Neural progenitor cell (in vitro differentiated cells): ENCODE data around the gene PHB1. TPM values are rescaled to one million over a fixed set of nuclear protein-coding genes. Genes with fewer than 3 reads are reported as not detected.
"Not testable (repeated sequence)": the region's sequence is repeated elsewhere in the genome, so short reads cannot be mapped to it uniquely, and the experiment has no call there.

Experiments
- DNase-seq: peaks from one replicate; pipeline ENCODE4 v3.0.0-alpha.2; 2016; ENCODE audit warnings: low spot score
- H2AFZ ChIP-seq: fragments of 200-600 bp; sonication (generic); replicated peaks from 2 replicates; pipeline ENCODE4 v1.6.1; 2016; ENCODE audit warnings: antibody characterized with exemption
- H3F3A ChIP-seq: fragments of 200-600 bp; sonication (generic); 2 replicates; pipeline ENCODE4 v1.6.1; 2016; ENCODE audit warnings: antibody characterized with exemption, low read depth
- H3K27ac ChIP-seq: fragments of 200-600 bp; sonication (generic); 2 replicates; pipeline ENCODE4 v1.5.1; 2016; ENCODE audit warnings: mild to moderate bottlenecking
- H3K27me3 ChIP-seq: fragments of 200-600 bp; sonication (generic); 2 replicates; pipeline ENCODE4 v1.6.1; 2016; ENCODE audit warnings: mild to moderate bottlenecking, moderate library complexity
- H3K36me3 ChIP-seq: fragments of 200-600 bp; sonication (generic); 2 replicates; pipeline ENCODE4 v1.5.1; 2016
- H3K4me1 ChIP-seq: fragments of 200-600 bp; sonication (generic); 2 replicates; pipeline ENCODE4 v1.6.1; 2016; ENCODE audit warnings: mixed run types
- H3K4me2 ChIP-seq: fragments of 200-600 bp; sonication (generic); 2 replicates; pipeline ENCODE4 v1.6.1; 2016
- H3K4me3 ChIP-seq: fragments of 200-600 bp; sonication (generic); 2 replicates; pipeline ENCODE4 v1.5.1; 2016
- H3K79me2 ChIP-seq: fragments of 200-600 bp; sonication (generic); 2 replicates; pipeline ENCODE4 v1.6.1; 2016; ENCODE audit warnings: low read depth
- H3K9ac ChIP-seq: fragments of 200-600 bp; sonication (generic); 2 replicates; pipeline ENCODE4 v1.6.1; 2016
- H3K9me3 ChIP-seq: fragments of 200-600 bp; sonication (generic); 2 replicates; pipeline ENCODE4 v1.5.1; 2016; ENCODE audit warnings: low read depth
- H4K20me1 ChIP-seq: fragments of 200-600 bp; sonication (generic); 2 replicates; pipeline ENCODE4 v1.6.1; 2016; ENCODE audit warnings: low read depth
- H3K27ac Mint-ChIP-seq: 3 replicates; pipeline ENCODE4 v1.8.0; 2021; ENCODE audit warnings: mixed read lengths
- H3K27me3 Mint-ChIP-seq: 2 replicates; pipeline ENCODE4 v1.8.0; 2022; ENCODE audit warnings: low read depth, mild to moderate bottlenecking, inconsistent platforms, moderate library complexity, mixed read lengths; ENCODE audit not compliant: insufficient read depth
- H3K36me3 Mint-ChIP-seq: 3 replicates; pipeline ENCODE4 v1.8.0; 2021; ENCODE audit warnings: mixed read lengths
- H3K4me1 Mint-ChIP-seq: 3 replicates; pipeline ENCODE4 v1.8.0; 2021; ENCODE audit warnings: mixed read lengths
- H3K4me3 Mint-ChIP-seq: 3 replicates; pipeline ENCODE4 v1.8.0; 2021; ENCODE audit warnings: mild to moderate bottlenecking, moderate library complexity, mixed read lengths
- H3K9me3 Mint-ChIP-seq: 3 replicates; pipeline ENCODE4 v1.8.0; 2020; ENCODE audit warnings: mixed read lengths
- EZH2 ChIP-seq: fragments of 200-600 bp; sonication (generic); IDR thresholded peaks from 2 replicates; pipeline ENCODE4 v1.6.1; 2017; ENCODE audit warnings: antibody characterized with exemption, mild to moderate bottlenecking, moderate library complexity
- EZH2phosphoT487 ChIP-seq: fragments of 200-600 bp; sonication (generic); IDR thresholded peaks from 2 replicates; pipeline ENCODE4 v1.6.1; 2017; ENCODE audit warnings: antibody characterized with exemption
- total RNA-seq: library from RNA; depleted of rRNA; stranded (reverse); fragments of >200 nt; gene quantifications from 2 replicates; pipeline ENCODE4 v1.2.3, GENCODE V29; 2015; ENCODE audit warnings: low replicate concordance
- TF ChIP-seq, protein P1 (sequence below): fragments of 200-600 bp; sonication (generic); IDR thresholded peaks from 2 replicates; pipeline ENCODE4 v1.5.1; 2017; ENCODE audit warnings: antibody characterized with exemption, mild to moderate bottlenecking

The PHB1 gene
- total RNA-seq, 1 donor from 2014 or later, result 126 TPM

DNA sequence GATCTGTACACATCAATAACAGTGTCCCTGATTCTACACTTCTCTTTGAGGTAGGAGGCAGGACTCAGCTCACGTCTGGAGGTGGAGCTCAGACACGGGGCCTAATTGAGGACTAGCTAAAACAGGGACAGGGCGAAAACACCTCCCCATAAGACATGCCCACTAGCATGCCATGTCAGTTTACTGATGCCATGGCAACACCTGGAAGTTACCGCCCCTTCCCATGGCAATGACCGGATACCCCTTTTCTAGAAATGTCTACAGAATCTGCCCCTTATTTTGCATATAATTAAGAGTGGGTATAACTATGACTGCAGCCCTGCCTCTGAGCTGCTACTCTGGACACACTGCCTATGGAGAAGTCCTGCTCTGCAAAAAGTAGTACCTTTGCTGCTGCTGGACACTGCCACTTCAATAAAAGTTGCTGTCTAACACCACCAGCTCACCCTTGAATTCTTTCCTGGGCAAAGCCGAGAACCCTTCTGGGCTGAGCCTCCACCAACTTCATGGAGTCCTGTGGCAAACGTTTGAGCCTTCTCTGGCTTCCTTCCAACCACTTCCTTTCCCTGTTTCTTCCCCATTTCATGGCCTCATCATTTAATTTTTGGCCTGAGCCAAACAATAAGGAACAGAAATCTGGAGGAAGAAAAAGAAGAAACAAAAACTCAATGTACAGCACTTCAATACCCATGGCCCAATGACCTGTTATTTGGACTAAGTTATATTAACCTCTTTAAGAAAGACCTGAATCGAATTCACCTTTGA is 21.0 kb downstream of the PHB1 start:
- Histone ChIP-seq H3K27ac (no peak overlapping the region), H4K20me1 (no peaks in the 10 kb centered on the region), H3K4me1 (no peaks in the 10 kb centered on the region), H3K9me3 (no peaks in the 10 kb centered on the region), H2AFZ (no peak overlapping the region), H3F3A (no peaks in the 10 kb centered on the region), H3K36me3 (no peaks in the 10 kb centered on the region), H3K27me3 (no peaks in the 10 kb centered on the region), H3K4me3 (no peak overlapping the region), H3K79me2 (no peaks in the 10 kb centered on the region), H3K4me2 (no peak overlapping the region), H3K9ac (no peak overlapping the region)
- peaks cover 7% of the 10 kb centered on the region for H3K27me3 Mint-ChIP-seq
- no peak overlapping the region for H3K27ac Mint-ChIP-seq
- TF ChIP-seq, protein P1, sequence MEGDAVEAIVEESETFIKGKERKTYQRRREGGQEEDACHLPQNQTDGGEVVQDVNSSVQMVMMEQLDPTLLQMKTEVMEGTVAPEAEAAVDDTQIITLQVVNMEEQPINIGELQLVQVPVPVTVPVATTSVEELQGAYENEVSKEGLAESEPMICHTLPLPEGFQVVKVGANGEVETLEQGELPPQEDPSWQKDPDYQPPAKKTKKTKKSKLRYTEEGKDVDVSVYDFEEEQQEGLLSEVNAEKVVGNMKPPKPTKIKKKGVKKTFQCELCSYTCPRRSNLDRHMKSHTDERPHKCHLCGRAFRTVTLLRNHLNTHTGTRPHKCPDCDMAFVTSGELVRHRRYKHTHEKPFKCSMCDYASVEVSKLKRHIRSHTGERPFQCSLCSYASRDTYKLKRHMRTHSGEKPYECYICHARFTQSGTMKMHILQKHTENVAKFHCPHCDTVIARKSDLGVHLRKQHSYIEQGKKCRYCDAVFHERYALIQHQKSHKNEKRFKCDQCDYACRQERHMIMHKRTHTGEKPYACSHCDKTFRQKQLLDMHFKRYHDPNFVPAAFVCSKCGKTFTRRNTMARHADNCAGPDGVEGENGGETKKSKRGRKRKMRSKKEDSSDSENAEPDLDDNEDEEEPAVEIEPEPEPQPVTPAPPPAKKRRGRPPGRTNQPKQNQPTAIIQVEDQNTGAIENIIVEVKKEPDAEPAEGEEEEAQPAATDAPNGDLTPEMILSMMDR, result no peak
- TF ChIP-seq EZH2, result no peak
- TF ChIP-seq EZH2phosphoT487, result no peak
- no peak for DNase-seq
- H3K4me3 Mint-ChIP-seq, result no peak overlapping the region
- H3K9me3 Mint-ChIP-seq, result no peaks in the 10 kb centered on the region
- no peaks in the 10 kb centered on the region for H3K36me3 Mint-ChIP-seq
- H3K4me1 Mint-ChIP-seq, result peaks cover 12% of the 10 kb centered on the region

DNA sequence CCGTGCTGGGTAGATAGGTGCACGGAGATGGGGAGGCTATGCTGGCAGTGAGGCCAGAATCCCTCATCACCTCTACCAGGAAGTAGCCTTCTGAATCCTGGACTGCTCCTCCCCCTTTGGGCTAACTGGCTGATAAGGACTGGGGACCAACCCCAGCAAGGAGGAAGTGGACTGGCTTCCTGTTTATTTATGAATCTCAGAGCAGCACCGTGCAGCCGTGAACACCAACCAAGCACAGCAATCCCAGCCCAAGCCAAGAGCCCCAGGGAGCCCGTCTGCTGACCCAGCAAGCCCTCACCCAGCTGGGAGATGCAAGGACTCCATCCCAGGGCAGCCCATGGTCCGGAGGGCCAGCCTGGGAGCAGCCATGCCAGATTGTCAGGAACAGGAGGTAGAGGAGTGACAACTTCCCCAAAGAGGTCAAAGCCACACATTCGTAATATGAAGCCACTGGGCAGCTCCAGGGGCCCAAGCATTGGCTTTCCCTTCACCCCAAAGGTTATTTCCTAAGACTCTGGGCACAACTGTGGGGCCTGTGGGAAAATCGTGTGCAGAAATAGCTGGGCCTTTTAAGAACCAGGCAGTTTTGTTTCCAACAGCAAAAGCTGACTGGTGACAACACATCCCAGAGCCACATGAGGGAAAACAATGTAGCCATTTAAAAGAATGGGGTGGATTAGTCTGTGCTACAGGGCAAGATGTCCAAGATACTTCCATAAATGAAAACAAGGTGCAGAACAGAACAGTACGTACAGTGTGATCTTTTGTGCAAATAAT is 23.9 kb downstream of the PHB1 start:
- Histone ChIP-seq H3K9ac (no peak overlapping the region), H3K27ac (no peak overlapping the region), H3K4me2 (no peak overlapping the region), H3K36me3 (no peaks in the 10 kb centered on the region), H3K9me3 (no peaks in the 10 kb centered on the region), H3K27me3 (no peaks in the 10 kb centered on the region), H3K4me1 (no peaks in the 10 kb centered on the region), H3K4me3 (no peak overlapping the region), H2AFZ (peak overlapping the region; percentile 42), H3K79me2 (no peaks in the 10 kb centered on the region), H3F3A (no peaks in the 10 kb centered on the region), H4K20me1 (no peaks in the 10 kb centered on the region)
- H3K9me3 Mint-ChIP-seq, result no peaks in the 10 kb centered on the region
- H3K27ac Mint-ChIP-seq, result peak overlapping the region; percentile 63
- TF ChIP-seq EZH2 (no peak), EZH2phosphoT487 (no peak)
- TF ChIP-seq, protein P1, result no peak
- no peak for DNase-seq
- no peak overlapping the region for H3K4me3 Mint-ChIP-seq
- peaks cover 10% of the 10 kb centered on the region for H3K27me3 Mint-ChIP-seq
- no peaks in the 10 kb centered on the region for H3K36me3 Mint-ChIP-seq
- peaks cover 12% of the 10 kb centered on the region for H3K4me1 Mint-ChIP-seq

DNA sequence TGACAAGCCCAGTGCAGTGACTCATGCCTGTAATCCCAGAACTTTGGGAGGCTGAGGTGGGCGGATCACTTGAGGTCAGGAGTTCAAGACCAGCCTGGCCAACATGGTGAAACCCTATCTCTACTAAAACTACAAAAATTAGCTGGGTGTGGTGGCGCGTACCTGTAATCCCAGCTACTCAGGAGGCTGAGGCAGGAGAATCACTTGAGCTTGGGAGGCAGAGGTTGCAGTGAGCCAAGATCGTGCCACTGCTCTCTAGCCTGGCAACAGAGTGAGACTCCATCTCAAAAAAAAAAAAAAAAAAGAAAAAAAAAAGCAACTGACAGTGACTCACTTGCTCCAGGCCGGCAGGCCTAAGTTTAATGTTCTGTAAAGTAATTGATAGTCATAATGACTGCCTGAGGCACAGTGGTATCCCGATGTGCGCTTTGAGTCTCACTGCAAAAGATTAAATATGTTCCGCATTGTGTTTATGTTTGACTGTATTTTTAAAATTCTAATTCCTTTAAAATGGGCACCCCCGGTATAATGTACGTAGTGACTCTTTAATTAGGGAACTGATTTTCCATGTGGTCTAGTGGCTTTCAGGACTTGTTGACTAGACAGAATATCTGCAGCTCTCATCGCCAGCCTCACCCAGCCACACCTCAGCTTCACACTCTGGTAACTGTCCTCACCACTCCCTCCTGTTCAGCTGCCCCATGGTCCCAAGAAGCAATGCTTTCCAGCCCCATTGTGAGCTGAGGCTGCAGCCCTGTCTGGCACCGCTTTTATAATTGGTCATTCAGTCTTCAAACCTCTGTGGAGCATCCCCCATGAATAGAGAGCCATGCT is 25.0 kb downstream of the PHB1 start:
- peak; percentile 14 for DNase-seq
- H3K9me3 ChIP-seq, H4K20me1 ChIP-seq, H3K36me3 ChIP-seq, H3K4me3 ChIP-seq, H3K4me1 Mint-ChIP-seq, H3K27ac ChIP-seq, H3K4me2 ChIP-seq, H3K79me2 ChIP-seq, H3K27me3 ChIP-seq, H3K4me3 Mint-ChIP-seq, H2AFZ ChIP-seq, H3K4me1 ChIP-seq, H3F3A ChIP-seq, H3K27me3 Mint-ChIP-seq, H3K27ac Mint-ChIP-seq, H3K36me3 Mint-ChIP-seq, H3K9ac ChIP-seq, H3K9me3 Mint-ChIP-seq: not testable (repeated sequence)
